T-helper 17 cell (primary cell): ENCODE measurements around the gene AGBL1. TPM values are rescaled to one million over a fixed set of nuclear protein-coding genes. Genes with fewer than 3 reads are reported as not detected.
"Not testable (repeated sequence)": the region's sequence is repeated elsewhere in the genome, so short reads cannot be mapped to it uniquely, and the experiment has no call there.

ENCODE experiments used
- ATAC-seq: fragments of 150-1000 bp; cut with Tn5 transposase; 2 replicates; pipeline ENCODE4 v1.10.0; 2021; ENCODE audit warnings: mild to moderate bottlenecking, moderate library complexity
- DNase-seq, 3 donors: peaks; one replicate each; pipeline versions ENCODE4 v3.0.0 to v3.0.0-alpha.2; 2020 to 2021
- H3K9me3 ChIP-seq: one replicate; pipeline ENCODE4 v1.7.0; 2013; ENCODE audit warnings: low read length, mild to moderate bottlenecking; ENCODE audit not compliant: control insufficient read depth, poor library complexity, severe bottlenecking
- H3K27ac Mint-ChIP-seq: one replicate; pipeline ENCODE4 v1.8.0; 2022; ENCODE audit warnings: mild to moderate bottlenecking, moderate library complexity, mixed read lengths
- H3K27me3 Mint-ChIP-seq: one replicate; pipeline ENCODE4 v1.8.0; 2022; ENCODE audit warnings: mixed read lengths
- H3K36me3 Mint-ChIP-seq: one replicate; pipeline ENCODE4 v1.8.0; 2022; ENCODE audit warnings: low read depth, mixed read lengths
- H3K4me1 Mint-ChIP-seq: one replicate; pipeline ENCODE4 v1.8.0; 2022; ENCODE audit warnings: mild to moderate bottlenecking, mixed read lengths
- H3K4me3 Mint-ChIP-seq: one replicate; pipeline ENCODE4 v1.8.0; 2022; ENCODE audit warnings: mild to moderate bottlenecking, moderate library complexity, mixed read lengths
- total RNA-seq, 4 donors: library from RNA in 2 of 4; stranded (reverse) in 2 of 4; gene quantifications; one replicate each; pipeline ENCODE4 v1.2.3 and lab custom pipeline; 2022 to 2026

The AGBL1 gene
- total RNA-seq, 2 donors from 2014 or later = not detected

DNA sequence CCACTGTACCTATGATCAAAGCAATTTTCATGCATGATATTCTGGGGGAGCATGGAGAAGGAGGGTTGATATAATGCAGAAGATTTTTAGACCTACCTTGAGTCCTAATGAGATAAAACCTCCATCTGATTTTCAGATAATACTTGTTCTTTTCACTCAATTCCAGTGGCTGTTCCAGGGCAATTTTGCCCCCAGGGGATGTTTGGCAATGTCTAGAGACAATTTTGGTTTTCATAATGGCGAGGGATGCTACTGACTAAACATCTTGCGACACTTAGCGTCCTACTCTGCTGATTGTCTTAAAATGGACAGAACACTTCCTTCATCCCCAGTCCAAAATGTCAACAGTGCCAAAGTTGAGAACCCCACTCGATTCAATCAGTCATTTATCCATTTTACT, 26.6 kb downstream of the AGBL1 start:
- no peak overlapping the region for H3K27ac Mint-ChIP-seq
- H3K9me3 ChIP-seq = no peaks in the 10 kb centered on the region
- H3K27me3 Mint-ChIP-seq = peaks cover 28% of the 10 kb centered on the region
- DNase-seq = no peak
- no peak overlapping the region for H3K4me3 Mint-ChIP-seq
- no peaks in the 10 kb centered on the region for H3K4me1 Mint-ChIP-seq
- peaks cover 3% of the 10 kb centered on the region for H3K36me3 Mint-ChIP-seq
- ATAC-seq = no peak

DNA sequence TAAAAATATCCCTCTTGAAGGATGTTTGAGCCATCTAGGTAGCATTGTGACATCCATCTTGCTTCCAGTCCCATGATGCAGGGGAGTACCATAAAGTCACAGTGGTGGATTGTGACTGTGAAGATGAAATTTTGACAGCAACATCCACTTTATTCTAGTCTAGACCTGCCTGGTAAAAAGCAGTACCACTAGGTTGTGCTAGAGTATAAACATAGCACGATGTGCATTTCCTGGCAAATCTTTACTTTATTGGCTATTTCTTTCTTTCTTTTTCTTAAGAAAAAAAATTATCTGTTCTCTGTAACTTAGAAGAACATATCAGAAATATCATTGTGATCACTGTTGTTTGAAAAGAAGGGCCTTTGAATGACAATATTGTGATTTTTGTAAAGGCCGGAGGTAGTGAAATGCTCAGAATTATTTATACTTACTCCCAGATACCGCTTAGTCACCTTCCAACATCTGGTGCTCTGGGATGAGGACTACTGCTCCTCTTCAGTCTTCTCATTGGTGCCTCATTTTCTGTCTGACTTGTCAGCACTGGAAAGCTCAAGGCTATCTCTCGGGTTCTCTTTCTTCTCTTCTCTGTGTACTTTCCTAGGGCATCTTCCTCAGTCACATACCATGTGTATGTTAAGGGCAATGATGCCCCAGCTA, 35.6 kb downstream of the AGBL1 start:
- no peaks in the 10 kb centered on the region for H3K4me1 Mint-ChIP-seq
- no peak overlapping the region for H3K27ac Mint-ChIP-seq
- no peaks in the 10 kb centered on the region for H3K36me3 Mint-ChIP-seq
- peaks cover 25% of the 10 kb centered on the region for H3K27me3 Mint-ChIP-seq
- DNase-seq = no peak
- no peaks in the 10 kb centered on the region for H3K9me3 ChIP-seq
- H3K4me3 Mint-ChIP-seq = no peak overlapping the region
- no peak for ATAC-seq

DNA sequence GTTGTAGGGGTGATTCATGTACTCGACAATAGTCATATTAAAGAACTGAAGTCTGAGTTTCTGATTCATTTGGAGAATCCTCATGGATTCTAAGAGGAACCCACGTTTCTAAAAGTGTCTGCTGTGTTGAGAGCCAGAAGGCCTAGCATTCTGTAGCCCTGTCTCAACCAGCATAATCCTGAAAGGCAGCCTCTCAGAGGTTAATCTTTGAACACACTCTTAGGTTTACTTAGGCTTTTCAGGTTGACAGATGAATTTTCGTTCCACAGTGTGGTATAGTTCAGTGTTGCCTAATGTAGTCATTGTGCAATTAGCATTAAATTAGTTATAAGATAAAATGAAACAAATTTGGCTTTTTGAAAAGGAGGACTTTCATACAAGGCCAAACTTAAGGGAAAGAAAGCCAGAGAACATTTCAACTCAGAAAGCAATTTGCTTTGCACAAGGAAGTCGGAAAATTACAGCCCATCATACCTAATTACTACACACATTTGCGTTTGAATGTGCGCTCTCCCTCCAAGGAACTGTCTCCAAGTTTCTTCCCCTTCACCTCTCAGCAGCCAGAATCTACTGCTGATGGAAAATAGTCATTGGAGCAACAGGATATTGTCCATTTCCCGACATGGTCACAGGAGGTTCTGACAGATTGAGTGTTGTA, 42.0 kb downstream of the AGBL1 start:
- H3K9me3 ChIP-seq = no peaks in the 10 kb centered on the region
- Mint-ChIP-seq H3K27me3 (peaks cover 29% of the 10 kb centered on the region), H3K4me3 (no peak overlapping the region), H3K36me3 (no peaks in the 10 kb centered on the region), H3K27ac (no peak overlapping the region), H3K4me1 (no peaks in the 10 kb centered on the region)
- DNase-seq (no peak), ATAC-seq (no peak)

DNA sequence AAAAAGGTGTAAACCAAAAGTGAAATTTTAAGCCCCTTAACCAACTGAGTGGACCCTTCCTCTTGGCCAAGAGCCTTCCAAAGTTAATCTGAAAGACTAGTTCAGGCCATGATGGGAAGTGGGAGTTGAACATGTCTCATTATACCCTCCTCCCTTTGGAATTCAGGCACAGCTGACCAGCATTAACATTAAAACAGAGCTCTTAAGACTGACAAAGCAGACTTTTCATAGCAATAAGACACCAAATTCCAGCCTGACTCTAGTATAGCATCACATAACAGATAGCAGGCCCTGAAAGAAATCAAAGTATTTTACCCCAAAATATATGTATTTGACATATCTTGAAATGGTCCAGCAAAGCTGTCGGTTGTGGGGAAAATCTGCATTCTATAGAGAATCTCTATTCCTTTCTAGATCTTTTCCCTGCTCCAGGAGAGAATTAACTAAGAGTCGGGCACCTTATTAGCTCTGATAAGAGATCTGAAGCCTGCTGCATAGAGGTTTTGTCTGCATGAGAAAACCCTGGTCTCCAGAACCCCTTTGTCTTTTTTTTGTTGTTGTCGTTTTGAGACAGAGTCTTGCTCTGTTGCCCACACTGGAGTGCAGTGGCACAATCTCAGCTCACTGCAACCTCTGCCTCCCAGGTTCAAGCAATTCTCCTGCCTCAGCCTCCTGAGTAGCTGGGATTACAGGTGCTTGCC, 43.2 kb downstream of the AGBL1 start:
- H3K27ac Mint-ChIP-seq, H3K9me3 ChIP-seq, H3K4me3 Mint-ChIP-seq, ATAC-seq, H3K4me1 Mint-ChIP-seq, DNase-seq, H3K36me3 Mint-ChIP-seq: not testable (repeated sequence)
- peaks cover 29% of the 10 kb centered on the region for H3K27me3 Mint-ChIP-seq

DNA sequence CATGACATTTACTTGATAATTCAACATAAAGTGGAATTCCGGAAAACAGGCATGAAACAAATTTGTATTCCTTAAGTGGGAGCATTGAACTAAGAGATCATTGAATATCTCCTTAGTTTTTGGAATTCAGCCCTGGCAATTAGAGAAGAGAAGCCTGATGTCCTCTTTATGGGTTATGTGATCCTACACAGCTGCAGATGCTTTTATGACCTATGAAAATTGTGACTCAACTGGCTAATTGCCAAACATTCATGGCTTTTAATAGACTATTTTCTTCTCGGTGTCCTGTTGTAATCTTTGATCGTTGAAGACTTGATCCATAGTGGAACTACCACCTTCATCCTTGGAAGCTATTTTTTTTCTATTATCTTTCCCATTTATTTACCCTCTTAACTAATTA, 46.1 kb downstream of the AGBL1 start:
- DNase-seq (no peak), ATAC-seq (no peak)
- Mint-ChIP-seq H3K4me1 (no peaks in the 10 kb centered on the region), H3K27ac (no peak overlapping the region), H3K36me3 (no peaks in the 10 kb centered on the region), H3K27me3 (peaks cover 18% of the 10 kb centered on the region), H3K4me3 (no peak overlapping the region)
- H3K9me3 ChIP-seq = no peaks in the 10 kb centered on the region

DNA sequence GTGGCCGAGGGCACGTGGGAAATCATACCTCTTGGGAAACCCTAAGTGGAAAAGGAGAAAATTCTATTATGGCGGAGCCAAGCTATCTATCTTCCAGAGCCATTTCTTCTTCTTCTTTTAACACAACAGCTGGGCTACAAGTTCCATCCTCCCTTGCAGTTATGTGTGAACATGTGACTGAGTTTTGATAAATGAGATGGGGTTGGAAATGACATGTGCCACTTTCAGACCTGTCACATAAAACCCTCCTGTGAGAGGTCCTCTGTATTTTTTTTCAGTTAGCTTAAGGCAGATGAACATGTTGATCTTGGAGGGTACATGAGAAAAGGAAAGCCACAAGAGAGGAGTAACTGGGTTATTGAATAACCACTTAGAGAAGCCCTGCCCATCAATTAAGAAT, 47.9 kb downstream of the AGBL1 start:
- Mint-ChIP-seq H3K27me3 (peaks cover 18% of the 10 kb centered on the region), H3K4me3 (no peak overlapping the region), H3K36me3 (no peaks in the 10 kb centered on the region), H3K27ac (no peak overlapping the region), H3K4me1 (no peaks in the 10 kb centered on the region)
- DNase-seq (no peak), ATAC-seq (no peak)
- no peaks in the 10 kb centered on the region for H3K9me3 ChIP-seq

DNA sequence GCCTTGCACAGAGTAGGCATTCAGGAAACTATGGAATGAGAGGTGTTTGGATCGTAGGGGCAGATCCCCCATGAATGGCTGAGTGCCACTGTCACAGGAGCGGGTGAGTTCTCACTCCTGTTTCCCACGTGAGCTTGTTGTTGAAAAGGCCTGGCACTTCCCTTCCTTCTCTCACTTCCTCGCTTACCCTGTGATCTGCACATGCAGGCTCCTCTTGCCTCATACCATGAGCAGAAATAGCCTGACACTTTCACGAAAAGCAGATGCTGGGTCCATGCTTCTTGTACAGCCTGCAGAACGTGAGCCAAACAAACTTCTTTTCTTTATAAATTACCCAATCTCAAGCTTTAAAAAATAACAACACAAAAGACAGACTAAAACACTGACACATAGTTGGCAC, 55.4 kb downstream of the AGBL1 start:
- Mint-ChIP-seq H3K4me1 (no peaks in the 10 kb centered on the region), H3K4me3 (no peak overlapping the region), H3K27me3 (peaks cover 8% of the 10 kb centered on the region), H3K36me3 (no peaks in the 10 kb centered on the region), H3K27ac (no peak overlapping the region)
- H3K9me3 ChIP-seq = no peaks in the 10 kb centered on the region
- ATAC-seq (no peak), DNase-seq (no peak)

DNA sequence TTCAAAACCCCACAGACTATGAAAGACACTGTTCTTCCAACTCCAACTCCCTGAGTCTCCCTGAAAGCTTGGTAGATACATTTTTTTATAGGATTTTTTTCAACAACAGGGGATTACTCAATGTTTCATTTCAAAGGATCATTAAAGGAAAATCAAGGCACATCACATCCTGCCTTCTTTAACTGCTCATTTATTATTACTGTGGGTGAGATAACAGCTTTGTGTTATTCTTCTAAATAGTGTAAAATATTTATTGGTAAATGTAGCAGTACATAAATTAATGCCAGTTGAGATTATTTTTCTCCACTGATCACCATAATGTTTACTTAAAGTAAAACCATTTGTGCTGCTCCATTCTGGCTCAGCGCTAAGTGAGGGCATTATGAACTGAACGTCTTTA, 57.2 kb downstream of the AGBL1 start:
- no peak for ATAC-seq
- Mint-ChIP-seq H3K36me3 (no peaks in the 10 kb centered on the region), H3K27me3 (peaks cover 12% of the 10 kb centered on the region), H3K4me1 (no peaks in the 10 kb centered on the region), H3K27ac (no peak overlapping the region), H3K4me3 (no peak overlapping the region)
- no peak for DNase-seq
- H3K9me3 ChIP-seq = no peaks in the 10 kb centered on the region

DNA sequence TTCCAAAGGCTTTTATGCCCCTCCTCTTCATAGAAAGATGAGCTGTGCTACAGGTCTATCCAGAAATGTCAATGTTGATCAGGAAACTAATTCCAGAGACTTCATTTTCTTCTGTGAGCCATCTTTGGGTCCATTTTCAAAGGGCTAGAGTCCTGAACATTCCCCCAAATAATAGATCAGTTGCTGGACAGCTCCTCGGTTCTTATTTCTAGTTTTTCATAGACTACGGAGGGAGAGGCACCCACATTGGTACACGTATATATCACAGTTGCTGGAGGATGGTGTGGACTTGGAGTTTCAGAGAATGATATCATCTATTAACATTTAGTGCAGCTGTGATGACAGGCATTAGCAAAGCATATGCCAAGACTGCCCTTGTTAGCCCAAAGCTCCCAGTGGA, 59.1 kb downstream of the AGBL1 start:
- no peaks in the 10 kb centered on the region for H3K36me3 Mint-ChIP-seq
- H3K27me3 Mint-ChIP-seq = peaks cover 20% of the 10 kb centered on the region
- no peak overlapping the region for H3K27ac Mint-ChIP-seq
- H3K9me3 ChIP-seq = no peaks in the 10 kb centered on the region
- ATAC-seq = no peak
- no peak overlapping the region for H3K4me3 Mint-ChIP-seq
- no peak for DNase-seq
- H3K4me1 Mint-ChIP-seq = no peaks in the 10 kb centered on the region

DNA sequence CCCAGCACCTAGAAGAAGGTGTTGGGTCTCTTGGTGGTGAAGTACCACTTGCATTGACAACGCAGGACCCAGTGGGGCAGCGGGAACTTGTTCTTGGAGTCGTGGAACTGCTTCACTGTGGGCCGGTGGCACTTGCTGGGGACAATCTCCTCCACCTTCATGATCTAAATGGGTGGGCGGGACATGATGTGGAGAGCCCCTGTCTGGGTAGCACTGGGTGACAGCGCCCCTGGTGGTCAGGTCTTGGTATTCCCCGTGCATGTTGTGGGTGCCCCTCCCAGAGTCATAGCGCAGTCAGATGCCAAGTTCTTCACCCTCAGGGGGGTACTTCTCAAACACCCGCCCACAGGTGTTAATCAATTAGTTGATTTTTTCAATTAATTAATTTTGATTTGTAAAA, 60.2 kb downstream of the AGBL1 start:
- DNase-seq = no peak
- H3K4me3 Mint-ChIP-seq = no peak overlapping the region
- no peaks in the 10 kb centered on the region for H3K4me1 Mint-ChIP-seq
- no peaks in the 10 kb centered on the region for H3K36me3 Mint-ChIP-seq
- ATAC-seq = no peak
- no peak overlapping the region for H3K27ac Mint-ChIP-seq
- H3K9me3 ChIP-seq = no peaks in the 10 kb centered on the region
- H3K27me3 Mint-ChIP-seq = peaks cover 20% of the 10 kb centered on the region

DNA sequence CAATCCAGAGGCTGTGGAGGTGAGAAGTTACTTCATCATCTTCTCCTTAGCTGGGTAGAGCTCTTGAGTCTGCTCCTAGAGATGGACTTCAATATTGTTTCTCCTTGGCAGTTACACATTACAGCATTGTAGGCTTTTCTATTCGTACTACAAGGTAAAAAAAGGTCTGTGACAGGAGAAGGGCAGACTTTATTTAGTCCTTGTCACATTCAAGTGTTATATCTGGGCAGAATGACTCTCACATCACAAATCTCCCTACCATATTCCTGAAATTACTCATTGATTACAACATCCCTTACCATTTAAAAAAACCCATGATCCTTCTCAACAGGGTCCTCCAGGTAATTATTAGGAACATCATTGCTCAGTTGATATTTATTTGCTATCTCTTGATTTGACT, 75.0 kb downstream of the AGBL1 start:
- no peaks in the 10 kb centered on the region for H3K36me3 Mint-ChIP-seq
- H3K4me1 Mint-ChIP-seq = no peaks in the 10 kb centered on the region
- H3K27ac Mint-ChIP-seq = no peak overlapping the region
- no peak overlapping the region for H3K4me3 Mint-ChIP-seq
- no peak for DNase-seq
- no peaks in the 10 kb centered on the region for H3K9me3 ChIP-seq
- no peak for ATAC-seq
- H3K27me3 Mint-ChIP-seq = peaks cover 28% of the 10 kb centered on the region

DNA sequence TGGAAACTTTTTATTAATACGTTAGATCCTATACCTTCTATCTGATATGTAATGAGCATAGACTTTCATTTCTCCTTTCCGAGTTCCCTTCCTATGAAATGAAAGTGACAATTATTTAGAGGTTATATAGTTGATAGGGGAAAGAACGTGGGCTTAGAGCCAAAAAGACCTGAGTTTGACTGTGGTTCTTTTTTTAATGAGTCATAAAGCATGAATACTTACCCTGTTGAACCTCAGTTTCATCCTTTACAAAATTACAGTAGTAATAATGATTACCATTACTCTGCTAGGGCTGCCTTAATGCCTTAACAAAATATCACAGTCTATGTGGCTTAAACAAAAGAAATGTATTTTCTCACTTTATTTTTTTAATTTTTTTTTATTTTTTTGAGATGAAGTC, 75.9 kb downstream of the AGBL1 start:
- ATAC-seq = no peak
- peaks cover 29% of the 10 kb centered on the region for H3K27me3 Mint-ChIP-seq

DNA sequence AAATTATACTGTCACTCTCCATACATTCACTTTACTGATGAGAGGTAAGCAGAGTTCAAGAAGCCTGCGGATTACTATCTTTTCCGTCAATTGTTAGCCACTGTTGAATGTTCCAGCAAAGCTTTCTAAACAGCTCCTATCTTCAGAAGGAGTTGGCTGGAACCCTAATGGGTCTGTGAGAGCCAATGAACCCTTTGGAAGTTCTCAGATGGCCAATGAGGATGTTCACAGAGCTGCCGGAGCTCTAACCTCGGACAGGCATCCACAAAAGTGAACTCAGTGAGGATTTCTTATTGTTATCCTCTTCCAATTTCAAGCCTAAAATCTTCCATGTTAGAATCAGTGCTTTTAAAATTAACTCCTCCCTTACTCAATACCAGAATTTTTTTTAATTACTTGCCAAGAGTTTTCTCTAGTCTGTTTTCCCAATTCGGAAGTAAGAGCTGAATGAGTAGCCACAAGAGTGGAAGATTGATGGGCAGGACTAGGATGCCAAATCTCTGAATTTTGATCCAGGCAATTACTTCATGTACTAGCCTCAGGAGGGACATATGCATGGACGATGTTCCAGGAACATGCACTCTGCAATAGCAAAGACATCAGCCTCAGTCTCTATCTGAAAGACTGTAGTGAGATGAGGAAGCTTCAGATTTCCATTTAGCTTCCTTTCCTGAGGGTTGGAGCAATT, 78.1 kb downstream of the AGBL1 start:
- DNase-seq (no peak), ATAC-seq (no peak)
- peaks cover 33% of the 10 kb centered on the region for H3K27me3 Mint-ChIP-seq
- H3K27ac Mint-ChIP-seq = no peak overlapping the region
- peaks cover 5% of the 10 kb centered on the region for H3K4me1 Mint-ChIP-seq
- no peak overlapping the region for H3K4me3 Mint-ChIP-seq
- H3K9me3 ChIP-seq = no peaks in the 10 kb centered on the region
- H3K36me3 Mint-ChIP-seq = no peaks in the 10 kb centered on the region

More for the DNA sequence above, 75.9 kb downstream of the AGBL1 start:
- H3K4me1 Mint-ChIP-seq = no peaks in the 10 kb centered on the region
- no peak overlapping the region for H3K4me3 Mint-ChIP-seq
- H3K27ac Mint-ChIP-seq = no peak overlapping the region
- H3K9me3 ChIP-seq = no peaks in the 10 kb centered on the region
- no peak for DNase-seq
- no peaks in the 10 kb centered on the region for H3K36me3 Mint-ChIP-seq
